Trophoblast cell (in vitro differentiated cells and primary cell): ENCODE data around the gene FADS3.

Source experiments
- DNase-seq, 2 donors: peaks; one replicate each; pipeline ENCODE4 v3.0.0-alpha.2; 2016
- H2AFZ ChIP-seq: 2 replicates; pipeline ENCODE4 v1.6.1; 2013; ENCODE audit warnings: low read length, moderate library complexity, mild to moderate bottlenecking; ENCODE audit not compliant: insufficient read depth, poor library complexity
- H2AK5ac ChIP-seq: 2 replicates; pipeline ENCODE4 v1.6.1; 2013; ENCODE audit warnings: mild to moderate bottlenecking, low read length
- H2BK120ac ChIP-seq: 2 replicates; pipeline ENCODE4 v1.6.1; 2013; ENCODE audit warnings: low read length, mild to moderate bottlenecking, moderate library complexity; ENCODE audit not compliant: insufficient read depth, poor library complexity
- H2BK12ac ChIP-seq: 2 replicates; pipeline ENCODE4 v1.6.1; 2013; ENCODE audit warnings: mild to moderate bottlenecking, low read length, moderate library complexity
- H2BK5ac ChIP-seq: 2 replicates; pipeline ENCODE4 v1.6.1; 2013; ENCODE audit warnings: low read length, low read depth, moderate library complexity, mild to moderate bottlenecking; ENCODE audit not compliant: poor library complexity
- H3K14ac ChIP-seq: 2 replicates; pipeline ENCODE4 v1.6.1; 2013; ENCODE audit warnings: mild to moderate bottlenecking, low read length
- H3K18ac ChIP-seq: 2 replicates; pipeline ENCODE4 v1.6.1; 2013; ENCODE audit warnings: mild to moderate bottlenecking, low read length
- H3K23ac ChIP-seq: 2 replicates; pipeline ENCODE4 v1.6.1; 2013; ENCODE audit warnings: low read length
- H3K27ac ChIP-seq: 2 replicates; pipeline ENCODE4 v1.5.1; 2013; ENCODE audit warnings: low read depth, mild to moderate bottlenecking, inconsistent platforms, low read length, moderate library complexity
- H3K27me3 ChIP-seq: 2 replicates; pipeline ENCODE4 v1.6.1; 2013; ENCODE audit warnings: inconsistent platforms, mild to moderate bottlenecking, low read length, moderate library complexity; ENCODE audit not compliant: insufficient read depth
- H3K36me3 ChIP-seq, 2 experiments: 1 replicate in 1 of 2; 2 replicates in 1 of 2; pipeline ENCODE4 v1.6.1; 2013; ENCODE audit warnings: low read length in 2 of 2, mild to moderate bottlenecking in 2 of 2, moderate library complexity in 1 of 2; ENCODE audit not compliant: insufficient read depth in 2 of 2, control insufficient read depth in 1 of 2
- H3K4ac ChIP-seq: 2 replicates; pipeline ENCODE4 v1.6.1; 2013; ENCODE audit warnings: low read depth, mild to moderate bottlenecking, low read length, moderate library complexity
- H3K4me1 ChIP-seq, 2 experiments: 1 replicate in 1 of 2; 2 replicates in 1 of 2; pipeline ENCODE4 v1.6.1; 2013; ENCODE audit warnings: low read length in 2 of 2, mild to moderate bottlenecking in 2 of 2, moderate library complexity in 1 of 2; ENCODE audit not compliant: insufficient read depth in 2 of 2, control insufficient read depth in 1 of 2
- H3K4me2 ChIP-seq: 2 replicates; pipeline ENCODE4 v1.6.1; 2013; ENCODE audit warnings: inconsistent platforms, mild to moderate bottlenecking, low read length, moderate library complexity
- H3K4me3 ChIP-seq: 2 replicates; pipeline ENCODE4 v1.5.1; 2013; ENCODE audit warnings: mild to moderate bottlenecking, low read depth, low read length, inconsistent platforms
- H3K79me1 ChIP-seq: one replicate; pipeline ENCODE4 v1.6.1; 2013; ENCODE audit warnings: low read length
- H3K79me2 ChIP-seq: 2 replicates; pipeline ENCODE4 v1.6.1; 2013; ENCODE audit warnings: low read length, mild to moderate bottlenecking; ENCODE audit not compliant: control insufficient read depth, insufficient read depth, poor library complexity
- H3K9ac ChIP-seq: 2 replicates; pipeline ENCODE4 v1.6.1; 2013; ENCODE audit warnings: mild to moderate bottlenecking, low read length
- H3K9me3 ChIP-seq: 2 replicates; pipeline ENCODE4 v1.6.1; 2013; ENCODE audit warnings: low read depth, mild to moderate bottlenecking, control low read depth, inconsistent platforms, low read length; ENCODE audit not compliant: insufficient read depth
- H4K12ac ChIP-seq: 2 replicates; pipeline ENCODE4 v1.6.1; 2013; ENCODE audit warnings: low read depth, mild to moderate bottlenecking, low read length, moderate library complexity
- H4K8ac ChIP-seq: 2 replicates; pipeline ENCODE4 v1.6.1; 2013; ENCODE audit warnings: low read depth, mild to moderate bottlenecking, low read length, moderate library complexity
- H4K91ac ChIP-seq: one replicate; pipeline ENCODE4 v1.6.1; 2013; ENCODE audit warnings: low read depth, mild to moderate bottlenecking, low read length, moderate library complexity
- WGBS: extraction: QIAGEN DNeasy Blood & Tissue Kit; methylation state at CpG from one replicate; pipeline ENCODE4 v1.1.7; 2013; ENCODE audit warnings: missing lambda C conversion rate; ENCODE audit not compliant: insufficient read length, insufficient coverage; ENCODE audit errors: extremely low coverage; 5-methylcytosine and 5-hydroxymethylcytosine counted together

FADS3 gene

GRCh38 chr11:61889831-61890230 is 1.5 kb downstream of the FADS3 start:
- Histone ChIP-seq H3K9ac (no peak overlapping the region), H3K23ac (no peak overlapping the region), H3K36me3 (no peaks in the 10 kb centered on the region), H3K18ac (peak overlapping the region; percentile 58), H3K9me3 (peaks cover 1% of the 10 kb centered on the region), H2AFZ (no peak overlapping the region), H4K12ac (no peak overlapping the region), H2BK120ac (no peak overlapping the region), H3K27ac (no peak overlapping the region), H3K14ac (no peak overlapping the region), H3K4me1 (peaks cover 13 to 17% of the 10 kb centered on the region in 2 experiments), H4K8ac (no peak overlapping the region), H2BK12ac (peak overlapping the region; percentile 16), H4K91ac (no peak overlapping the region), H2BK5ac (no peak overlapping the region), H3K4ac (peak overlapping the region; percentile 24), H3K4me3 (no peak overlapping the region), H3K27me3 (no peaks in the 10 kb centered on the region), H3K79me1 (peaks cover 10% of the 10 kb centered on the region), H3K79me2 (peaks cover 6% of the 10 kb centered on the region), H2AK5ac (no peak overlapping the region), H3K4me2 (no peak overlapping the region)
- peak in 1 of 2 donors; percentile 75 for DNase-seq
- WGBS: no CpG with 5 or more reads among the region's 10 CpGs

- DNase-seq: no peak
- no peak overlapping the region for H3K23ac ChIP-seq
- H2AFZ ChIP-seq: no peak overlapping the region
- H3K79me2 ChIP-seq: peaks cover 6% of the 10 kb centered on the region
- no peak overlapping the region for H3K18ac ChIP-seq
- no peak overlapping the region for H3K14ac ChIP-seq
- no peak overlapping the region for H2BK5ac ChIP-seq
- no peak overlapping the region for H3K27ac ChIP-seq
- no peak overlapping the region for H3K4me2 ChIP-seq
- H2AK5ac ChIP-seq: no peak overlapping the region
- no peak overlapping the region for H3K9ac ChIP-seq
- no peak overlapping the region for H2BK12ac ChIP-seq
- H3K36me3 ChIP-seq: no peaks in the 10 kb centered on the region
- H3K27me3 ChIP-seq: no peaks in the 10 kb centered on the region
- H3K4ac ChIP-seq: no peak overlapping the region
- H4K8ac ChIP-seq: no peak overlapping the region
- no peak overlapping the region for H4K12ac ChIP-seq
- H3K4me1 ChIP-seq: peaks cover 13 to 17% of the 10 kb centered on the region in 2 experiments
- peaks cover 10% of the 10 kb centered on the region for H3K79me1 ChIP-seq
- no peak overlapping the region for H3K4me3 ChIP-seq
- WGBS: no CpG with 5 or more reads among the region's 12 CpGs
- no peak overlapping the region for H4K91ac ChIP-seq
- no peak overlapping the region for H2BK120ac ChIP-seq
- peaks cover 1% of the 10 kb centered on the region for H3K9me3 ChIP-seq
Observed at GRCh38 chr11:61888590-61888989, 2.8 kb downstream of the FADS3 start.

- Histone ChIP-seq H3K9ac (no peak overlapping the region), H3K4me1 (peaks cover 13 to 20% of the 10 kb centered on the region in 2 experiments), H2BK120ac (no peak overlapping the region), H3K79me1 (peaks cover 10% of the 10 kb centered on the region), H3K4me2 (no peak overlapping the region), H3K23ac (no peak overlapping the region), H3K9me3 (peaks cover 4% of the 10 kb centered on the region), H3K18ac (no peak overlapping the region), H3K36me3 (no peaks in the 10 kb centered on the region), H2AK5ac (no peak overlapping the region), H4K12ac (no peak overlapping the region), H3K4ac (no peak overlapping the region), H4K91ac (no peak overlapping the region), H3K79me2 (peaks cover 6% of the 10 kb centered on the region), H2BK12ac (no peak overlapping the region), H2BK5ac (no peak overlapping the region), H3K14ac (no peak overlapping the region), H2AFZ (no peak overlapping the region), H3K27me3 (no peaks in the 10 kb centered on the region), H4K8ac (no peak overlapping the region), H3K27ac (no peak overlapping the region), H3K4me3 (no peak overlapping the region)
- DNase-seq: peak; percentile 95 to 96
- no CpG with 5 or more reads among the region's 7 CpGs for WGBS
Observed at GRCh38 chr11:61887839-61888494, 3.4 kb downstream of the FADS3 start.

GRCh38 chr11:61886643-61887042 is 4.7 kb downstream of the FADS3 start:
- Histone ChIP-seq H3K4ac (no peak overlapping the region), H4K91ac (no peak overlapping the region), H3K23ac (no peak overlapping the region), H3K27ac (no peak overlapping the region), H4K12ac (no peak overlapping the region), H3K9me3 (peaks cover 4% of the 10 kb centered on the region), H2BK5ac (no peak overlapping the region), H2BK120ac (no peak overlapping the region), H2BK12ac (no peak overlapping the region), H2AK5ac (no peak overlapping the region), H3K4me1 (peaks cover 13 to 20% of the 10 kb centered on the region in 2 experiments), H3K27me3 (no peaks in the 10 kb centered on the region), H3K79me1 (peaks cover 10% of the 10 kb centered on the region), H3K36me3 (no peaks in the 10 kb centered on the region), H4K8ac (no peak overlapping the region), H3K4me2 (no peak overlapping the region), H3K14ac (no peak overlapping the region), H3K18ac (no peak overlapping the region), H3K79me2 (peaks cover 6% of the 10 kb centered on the region), H2AFZ (no peak overlapping the region), H3K9ac (no peak overlapping the region), H3K4me3 (no peak overlapping the region)
- WGBS: no CpG with 5 or more reads among the region's 3 CpGs
- DNase-seq: no peak
